ENCODE measurements around the gene PNPLA2.

PNPLA2 gene

GRCh38 chr11:799641-800316 lies 18.9 kb upstream of the PNPLA2 start:
- no peak for DNase-seq

DNA sequence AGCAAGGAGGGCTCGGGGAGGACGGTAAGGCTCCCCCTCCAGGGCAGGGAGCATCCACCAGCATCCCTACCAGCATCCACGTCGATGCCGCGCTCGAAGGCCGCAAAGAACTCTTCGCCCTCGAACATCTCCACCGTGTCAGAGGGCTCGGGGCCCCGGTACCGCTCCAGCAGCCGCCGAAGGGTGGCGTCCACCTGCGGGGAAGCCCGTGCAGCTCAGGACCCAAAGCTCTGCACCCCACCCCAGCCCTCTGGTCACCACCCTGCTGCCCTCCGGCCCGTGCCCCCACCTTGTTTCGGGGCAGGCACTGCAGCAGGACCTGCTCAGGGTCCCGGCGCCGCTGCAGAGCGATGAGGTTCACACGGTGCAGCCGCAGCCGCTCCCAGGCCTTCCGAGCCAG lies 18.2 kb upstream of the PNPLA2 start:
- DNase-seq, result no peak

- no peak for DNase-seq
Observed at GRCh38 chr11:801097-801780, 17.5 kb upstream of the PNPLA2 start.

DNA sequence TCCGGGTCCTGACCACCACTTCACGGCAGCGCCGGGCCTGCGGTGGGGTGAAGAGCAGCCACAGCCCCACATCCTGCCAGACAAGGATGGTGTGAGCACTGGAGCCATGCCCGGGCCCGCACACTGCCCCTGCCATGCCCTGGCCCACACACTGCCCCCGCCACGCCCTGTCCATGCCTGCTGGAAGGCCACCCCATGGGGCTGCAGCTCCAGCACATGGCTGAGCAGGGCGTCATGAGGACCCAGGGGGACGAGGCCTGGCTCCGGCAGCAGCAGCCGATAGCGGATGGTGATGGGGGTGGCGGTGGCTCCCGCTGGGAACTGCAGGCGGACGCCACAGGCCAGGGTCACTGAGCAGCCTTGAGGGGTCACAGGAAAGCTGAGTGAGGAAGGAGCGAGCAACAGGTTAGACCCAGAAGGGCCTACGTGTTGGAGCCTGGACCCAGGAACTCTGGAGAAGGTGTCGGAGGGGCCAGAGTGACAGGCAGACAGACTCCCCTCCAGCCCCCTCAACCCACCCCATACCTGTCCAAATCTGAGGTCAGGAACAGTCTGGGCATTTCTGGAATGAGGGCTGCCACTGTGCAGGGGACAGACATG lies 16.6 kb upstream of the PNPLA2 start:
- no peak for DNase-seq

- no peak for DNase-seq
Observed at GRCh38 chr11:802693-803466, 15.8 kb upstream of the PNPLA2 start.

- DNase-seq, result no peak
Observed at GRCh38 chr11:803467-803742, 15.3 kb upstream of the PNPLA2 start.

DNA sequence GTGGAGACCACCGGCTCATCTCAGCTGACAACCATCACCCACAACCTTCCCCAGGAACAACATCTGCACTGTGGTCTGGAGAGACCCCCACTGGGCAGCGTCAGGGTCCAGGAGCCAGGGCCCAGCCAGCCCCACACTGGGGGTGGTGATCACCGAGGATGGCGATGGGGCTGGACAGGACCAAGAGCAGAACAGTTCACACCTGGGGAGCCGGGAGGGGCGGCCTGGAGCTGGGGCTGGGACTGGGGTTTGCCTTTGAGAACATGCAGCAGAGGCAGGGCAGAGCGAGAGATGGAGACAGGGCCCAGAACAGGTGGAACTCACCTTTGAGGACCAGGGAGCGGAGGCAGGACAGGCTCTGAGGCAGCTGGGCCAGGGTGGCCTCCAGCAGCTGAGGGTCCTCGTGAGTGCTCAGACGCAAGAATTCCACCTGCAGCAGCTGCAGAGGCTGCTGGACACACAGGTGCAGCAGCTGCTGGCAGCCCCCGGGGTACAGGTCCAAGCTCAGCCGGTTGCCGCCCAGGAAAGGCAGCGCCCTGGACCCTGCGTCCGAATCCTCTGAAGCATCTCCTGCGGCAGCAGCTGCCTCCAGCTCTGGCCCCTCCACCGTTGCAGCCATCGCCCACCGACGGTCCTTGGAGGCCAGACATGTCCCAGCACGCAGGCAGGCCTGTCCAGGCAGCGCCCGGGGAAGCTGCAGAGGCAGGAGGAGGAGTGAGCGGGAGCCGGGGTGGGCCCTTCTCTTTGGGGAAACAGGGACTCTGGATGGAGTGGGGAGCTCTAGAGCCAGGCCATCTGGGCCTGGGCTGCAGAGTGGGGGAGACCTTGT lies 14.7 kb upstream of the PNPLA2 start:
- DNase-seq, result no peak

DNA sequence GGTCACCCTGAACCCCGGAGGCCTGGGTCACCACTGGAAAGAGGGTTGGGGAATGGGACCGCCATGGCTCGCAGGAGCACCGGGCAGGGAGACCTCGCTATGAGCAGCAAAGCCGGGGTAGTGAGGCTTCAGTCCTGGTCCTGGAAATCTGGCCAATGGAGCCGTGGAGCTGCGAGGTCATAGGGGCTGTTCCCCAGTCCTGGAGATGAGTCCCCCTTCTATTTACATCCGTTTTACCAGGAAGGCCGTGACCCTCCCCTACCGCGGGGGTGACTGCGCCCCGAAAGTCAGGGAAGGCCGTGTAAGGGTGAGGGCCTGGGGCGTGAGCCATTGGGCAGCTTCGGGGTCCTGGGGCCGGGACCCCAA lies 14.1 kb upstream of the PNPLA2 start:
- no peak for DNase-seq

GRCh38 chr11:808427-809286 lies 10.1 kb upstream of the PNPLA2 start:
- no peak for DNase-seq

GRCh38 chr11:809287-810039 lies 9.3 kb upstream of the PNPLA2 start, which contains the start of gene RPLP2:
Gene RPLP2 (plus strand): TSS chr11:809967. CDS start chr11:810235, 268 bp downstream.
- DNase-seq, result peak; percentile 46 to 91

DNA sequence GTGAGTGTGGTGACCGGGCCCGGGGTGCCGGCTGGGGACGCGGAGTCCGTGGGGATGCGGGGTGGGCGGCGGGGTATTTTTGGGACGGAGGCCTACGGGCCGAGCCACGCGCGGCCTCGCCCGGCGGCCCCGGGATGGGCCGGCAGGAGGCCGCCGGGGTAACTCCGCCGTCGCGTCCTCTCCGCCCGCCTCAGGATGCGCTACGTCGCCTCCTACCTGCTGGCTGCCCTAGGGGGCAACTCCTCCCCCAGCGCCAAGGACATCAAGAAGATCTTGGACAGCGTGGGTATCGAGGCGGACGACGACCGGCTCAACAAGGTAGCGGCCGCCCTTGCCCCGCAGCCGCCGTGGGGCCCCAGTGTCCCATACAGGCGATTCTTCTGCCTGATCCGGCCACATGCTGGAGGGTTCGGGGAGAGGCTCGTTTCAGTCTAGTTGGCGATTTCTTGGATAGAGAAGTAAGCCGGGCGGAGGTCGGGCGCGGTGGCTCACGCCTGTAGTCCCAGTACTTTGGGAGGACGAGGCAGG lies 8.6 kb upstream of the PNPLA2 start:
- no peak for DNase-seq

DNA sequence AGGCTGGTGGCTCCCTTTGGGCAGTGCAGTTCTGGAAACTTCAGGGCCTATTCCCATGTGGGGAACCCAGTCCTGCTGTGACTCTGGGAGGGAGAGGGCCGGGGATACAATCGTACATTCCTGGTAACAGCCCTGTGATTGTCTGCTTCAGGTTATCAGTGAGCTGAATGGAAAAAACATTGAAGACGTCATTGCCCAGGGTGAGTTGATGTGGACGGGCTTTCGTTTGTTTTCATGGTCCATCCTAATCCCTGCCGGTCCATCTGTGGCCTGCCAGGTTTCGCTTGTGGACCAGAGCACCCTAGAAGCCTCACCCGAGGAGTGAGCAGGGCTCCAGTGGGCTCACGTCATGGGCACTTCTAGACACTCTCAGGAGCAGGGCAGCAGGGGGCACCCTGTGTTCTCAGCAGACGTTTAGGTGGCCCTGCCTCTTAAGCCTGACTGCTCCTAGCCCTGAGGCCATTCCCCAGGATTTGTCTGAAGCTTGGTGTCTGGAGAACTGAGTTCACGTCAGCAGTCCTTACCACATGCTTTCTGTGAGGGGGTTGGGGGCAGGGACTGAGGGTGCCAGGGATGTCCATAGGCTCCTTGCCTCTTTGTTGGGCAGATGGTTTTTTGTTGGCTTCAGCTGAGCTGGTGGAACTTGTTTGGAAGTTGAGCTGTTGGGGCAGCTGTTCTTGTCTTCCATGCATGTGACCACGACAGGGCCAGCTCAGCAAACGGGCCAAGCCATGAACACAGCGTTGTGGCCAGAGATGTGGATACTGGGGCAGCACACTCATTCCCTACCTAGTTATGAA lies 7.1 kb upstream of the PNPLA2 start:
- no peak for DNase-seq

DNA sequence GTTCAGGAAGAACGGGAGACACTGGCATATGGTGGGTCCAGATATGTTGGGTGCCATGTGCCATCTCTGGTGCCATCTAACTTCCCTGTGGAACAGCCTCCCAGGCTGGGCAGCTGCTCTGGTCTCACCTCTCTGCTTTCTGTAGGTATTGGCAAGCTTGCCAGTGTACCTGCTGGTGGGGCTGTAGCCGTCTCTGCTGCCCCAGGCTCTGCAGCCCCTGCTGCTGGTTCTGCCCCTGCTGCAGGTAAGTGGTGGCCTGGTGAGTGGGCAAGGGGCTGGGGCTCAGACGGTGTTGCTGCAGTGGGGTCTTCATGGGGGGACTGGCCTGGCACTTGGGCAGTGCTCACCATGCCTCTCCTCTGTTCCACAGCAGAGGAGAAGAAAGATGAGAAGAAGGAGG lies 6.3 kb upstream of the PNPLA2 start:
- no peak for DNase-seq

DNA sequence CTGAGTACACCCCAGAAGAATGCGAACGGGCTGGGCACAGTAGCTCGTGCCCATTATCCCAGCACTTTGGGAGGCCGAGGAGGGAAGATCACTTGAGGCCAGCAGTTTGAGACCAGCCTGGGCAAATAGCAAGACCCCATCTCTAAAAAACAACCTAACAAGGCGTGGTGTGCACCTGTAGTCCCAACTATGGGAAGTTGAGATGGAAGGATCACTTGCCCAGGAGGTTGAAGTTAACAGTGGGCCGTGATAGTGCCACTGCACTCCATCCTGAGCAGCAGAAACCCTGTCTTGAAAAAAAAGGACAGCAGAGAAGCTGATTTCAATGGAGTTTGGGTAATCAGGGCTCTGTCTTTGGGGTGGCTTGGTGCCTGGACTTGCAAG lies 5.7 kb upstream of the PNPLA2 start:
- DNase-seq, result no peak

DNA sequence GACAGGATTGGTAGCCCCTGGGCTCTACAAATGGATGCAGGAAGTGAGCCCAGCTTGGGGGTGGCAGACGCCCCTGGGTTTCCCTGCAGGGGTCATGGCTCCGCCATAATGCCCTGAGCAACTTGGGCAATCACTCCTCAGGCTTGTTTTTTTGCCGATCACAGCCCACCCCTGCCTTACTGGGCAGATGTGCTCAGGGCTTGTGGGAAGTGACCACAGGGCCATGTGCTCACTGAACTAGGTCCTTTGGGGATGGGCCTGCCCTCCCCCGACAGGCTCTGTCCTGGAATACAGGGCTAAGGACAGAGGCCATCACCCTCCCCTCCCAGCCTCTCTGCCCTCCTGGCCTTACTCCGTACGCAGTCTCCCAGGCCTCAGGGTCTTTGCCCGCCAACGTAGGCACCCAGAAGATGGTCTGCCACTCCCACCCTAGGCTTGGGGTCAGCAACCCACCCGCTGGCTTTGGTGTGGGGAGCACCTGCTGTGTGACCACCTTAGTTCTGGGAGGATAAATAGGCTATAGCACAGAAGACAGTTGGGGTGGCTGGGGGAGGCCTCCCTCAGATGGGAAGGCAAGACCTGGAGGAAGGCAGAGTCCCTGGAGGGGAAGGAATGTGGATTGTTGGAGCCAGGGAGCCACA lies 5.1 kb upstream of the PNPLA2 start:
- DNase-seq, result no peak

DNA sequence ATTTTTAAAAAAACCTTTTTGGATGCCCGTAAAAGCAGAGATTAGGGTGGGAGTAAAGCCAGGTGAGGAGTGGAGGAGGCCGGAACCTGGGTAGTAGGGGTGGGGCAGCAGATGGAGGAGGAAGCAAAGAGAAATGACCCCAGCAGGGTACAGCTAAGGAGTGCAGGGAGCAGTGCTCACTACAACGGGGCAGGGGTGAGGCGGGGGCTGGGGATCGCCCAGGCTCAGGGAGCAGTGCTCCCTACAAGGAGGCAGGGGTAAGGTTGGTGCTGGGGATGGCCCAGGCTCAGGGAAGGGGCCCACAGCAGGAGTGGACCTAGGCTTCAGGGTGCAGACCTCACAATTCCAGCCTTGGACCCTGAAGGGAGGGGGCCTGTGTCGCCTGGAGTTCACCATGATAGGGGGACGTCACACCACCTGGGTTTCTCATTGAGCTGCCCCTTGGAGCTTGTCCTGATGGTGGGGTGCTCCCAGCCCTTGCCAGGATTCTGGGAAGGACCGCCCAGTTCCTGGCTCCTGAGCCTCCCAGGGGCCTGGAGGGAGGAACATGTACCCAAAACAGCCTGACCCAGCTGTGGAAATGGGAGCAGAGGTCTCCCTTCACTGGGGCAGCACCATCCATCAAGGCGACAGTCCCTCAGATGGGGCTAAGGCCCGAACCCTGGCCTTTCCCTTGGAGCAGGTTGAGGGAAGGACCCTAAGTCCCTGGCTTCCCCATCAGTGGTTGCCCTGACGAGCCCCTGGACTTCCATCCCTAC lies 2.9 kb upstream of the PNPLA2 start:
- DNase-seq, result no peak

DNA sequence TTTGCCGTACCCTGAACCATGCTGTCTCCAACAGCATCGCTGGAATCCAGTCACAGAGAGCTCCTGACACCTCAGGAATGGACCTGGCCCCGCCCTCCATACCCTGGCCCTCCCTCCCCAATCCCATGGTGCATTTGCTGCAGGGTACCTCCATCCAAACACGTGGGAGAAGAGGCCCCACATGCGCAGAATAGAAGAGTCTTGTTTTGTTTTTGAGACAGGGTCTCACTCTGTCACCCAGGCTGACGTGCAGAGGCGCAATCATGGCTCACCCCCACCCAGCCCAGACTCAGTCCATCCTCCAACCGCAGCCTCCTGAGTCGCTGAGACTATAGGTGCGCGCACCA lies 2.3 kb upstream of the PNPLA2 start:
- no peak for DNase-seq

- peak in 1 of 2 experiments; percentile 36 for DNase-seq
Observed at GRCh38 chr11:819129-819931, 616 bp downstream of the PNPLA2 start.

Measured in cerebellar nuclear complex (tissue), 1 donor.